Epithelial cell of alveolus of lung (primary cell): ENCODE measurements around the gene VPS41. TPM values are rescaled to one million over a fixed set of nuclear protein-coding genes. Genes with fewer than 3 reads are reported as not detected.

Experiments
- total RNA-seq: library from RNA; depleted of rRNA; stranded (reverse); fragments of >200 nt; gene quantifications from 2 replicates; pipeline ENCODE4 v1.2.1, GENCODE V29; 2015

Gene VPS41
- total RNA-seq, result 17.5 and 23.7 TPM in 2 replicates

DNA sequence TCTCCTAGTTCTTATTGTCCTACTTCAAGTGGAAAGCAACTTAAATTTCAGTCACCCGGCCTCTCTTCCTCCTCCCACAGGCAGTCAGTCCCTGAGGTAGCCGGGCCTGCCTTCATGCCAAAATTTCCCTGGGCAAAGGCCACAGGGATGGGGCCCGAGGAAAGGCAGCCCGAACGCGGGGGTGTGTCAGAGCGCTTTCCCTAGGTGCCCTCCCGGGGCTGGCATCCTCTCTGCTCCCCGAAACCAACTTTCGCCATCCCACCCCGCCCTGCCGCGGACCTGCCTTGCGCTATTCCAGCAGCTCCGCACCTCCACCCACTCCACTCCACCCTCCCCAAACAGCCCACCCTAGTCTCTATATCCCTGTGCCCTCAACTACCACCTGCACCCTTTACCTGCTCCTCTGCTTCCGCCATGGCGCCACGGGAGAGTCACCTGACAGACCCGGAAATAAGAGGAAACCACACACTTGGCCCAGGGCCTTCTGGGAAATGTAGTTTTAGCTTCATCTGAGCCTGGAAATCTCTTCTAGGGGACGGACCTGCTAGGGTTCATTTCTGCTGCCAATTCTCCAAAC is at the start of gene VPS41:
VPS41 (minus strand) TSS at position 433 of the 577 bp plus-strand sequence; CDS start at position 416, 17 bp downstream.

Other genes starting within 250 kb of the VPS41 start
- gene POU6F2, start 68.7 kb upstream of the VPS41 start, total RNA-seq, result not detected in 2 replicates